Measurements from ENCODE around the gene SPAST.
"Not testable (repeated sequence)": the region's sequence is repeated elsewhere in the genome, so short reads cannot be mapped to it uniquely, and the experiment has no call there.

SPAST gene

GRCh38 chr2:32168513-32168912 is 105.2 kb downstream of the SPAST start:
- no peak overlapping the region for H3K4me3 ChIP-seq (ENCODE audit: low read depth, low read length)
- TF ChIP-seq CTCF (IDR thresholded peaks at IDR 0.05; ENCODE audit: borderline replicate concordance, insufficient read depth, low read depth, low read length): no peak

- TF ChIP-seq CTCF (IDR thresholded peaks at IDR 0.05; ENCODE audit: borderline replicate concordance, insufficient read depth, low read depth, low read length): no peak
- H3K4me3 ChIP-seq (ENCODE audit: low read depth, low read length): no peak overlapping the region
These were observed 109.5 kb downstream of the SPAST start for GRCh38 chr2:32172870-32173269.

GRCh38 chr2:32182667-32183066 is 119.3 kb downstream of the SPAST start:
- TF ChIP-seq CTCF (IDR thresholded peaks at IDR 0.05; ENCODE audit: borderline replicate concordance, insufficient read depth, low read depth, low read length): no peak
- no peak overlapping the region for H3K4me3 ChIP-seq (ENCODE audit: low read depth, low read length)

- TF ChIP-seq CTCF (IDR thresholded peaks at IDR 0.05; ENCODE audit: borderline replicate concordance, insufficient read depth, low read depth, low read length): no peak
- no peak overlapping the region for H3K4me3 ChIP-seq (ENCODE audit: low read depth, low read length)
These were observed 125.7 kb downstream of the SPAST start for GRCh38 chr2:32189011-32189410.

- TF ChIP-seq CTCF (IDR thresholded peaks at IDR 0.05; ENCODE audit: borderline replicate concordance, insufficient read depth, low read depth, low read length): no peak
- H3K4me3 ChIP-seq (ENCODE audit: low read depth, low read length): no peak overlapping the region
These were observed 129.1 kb downstream of the SPAST start for GRCh38 chr2:32192418-32192817.

GRCh38 chr2:32200814-32201213 is 137.5 kb downstream of the SPAST start:
- TF ChIP-seq CTCF (IDR thresholded peaks at IDR 0.05; ENCODE audit: borderline replicate concordance, insufficient read depth, low read depth, low read length): no peak
- H3K4me3 ChIP-seq (ENCODE audit: low read depth, low read length): no peak overlapping the region

- not testable (repeated sequence) for H3K4me3 ChIP-seq (ENCODE audit: low read depth, low read length)
These were observed 140.1 kb downstream of the SPAST start for GRCh38 chr2:32203428-32203827.
